ENCODE data around the gene STX4. TPM values are rescaled to one million over a fixed set of nuclear protein-coding genes. Genes with fewer than 3 reads are reported as not detected.
"Not testable (repeated sequence)": the region's sequence is repeated elsewhere in the genome, so short reads cannot be mapped to it uniquely, and the experiment has no call there.

Gene STX4
- total RNA-seq, 4 donors from 2014 or later = 50.7 to 69.3 (median 63.9) TPM

DNA sequence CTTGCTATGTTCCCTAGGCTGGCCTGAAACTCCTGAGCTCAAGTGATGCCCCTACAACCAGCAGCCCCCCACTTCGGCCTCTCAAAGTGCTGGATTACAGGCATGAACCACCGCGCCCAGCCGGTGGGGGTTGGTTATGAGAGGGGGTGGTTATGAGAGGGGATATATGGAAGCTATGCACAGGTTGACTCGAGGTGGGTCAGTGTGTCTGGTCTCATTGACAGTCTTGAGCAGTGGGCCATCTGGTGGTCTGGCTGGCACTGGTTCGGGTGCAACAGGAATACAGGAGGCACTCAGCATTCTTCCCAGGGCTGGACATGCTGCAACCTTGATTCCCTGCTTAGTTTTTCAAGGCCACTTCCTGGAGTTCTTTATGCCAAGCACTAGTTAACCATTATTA lies 17.3 kb upstream of the STX4 start:
- no peaks in the 10 kb centered on the region for H3K9me3 ChIP-seq
- no peak overlapping the region for H3K27ac ChIP-seq
- TF ChIP-seq POLR2A (IDR thresholded peaks at IDR 0.05) = no peak
- no peak for TF ChIP-seq CTCF (IDR thresholded peaks at IDR 0.05)
- TF ChIP-seq EP300 (IDR thresholded peaks at IDR 0.05) = no peak
- peaks cover 0 to under 1% (median 0%) of the 10 kb centered on the region in 4 donors for H3K4me1 ChIP-seq
- DNase-seq (ENCODE audit: low spot score in 2 of 2) = no peak
- peaks cover 0 to 20% of the 10 kb centered on the region in 2 donors for H3K27me3 ChIP-seq
- 64 to 76% methylated on average over 6 of the region's 6 CpGs for WGBS, 2 donors
- no peaks in the 10 kb centered on the region for H3K36me3 ChIP-seq
- H3K4me3 ChIP-seq = no peak overlapping the region

GRCh38 chr16:31017756-31018155 lies 15.6 kb upstream of the STX4 start:
- not testable (repeated sequence) for H3K4me1 ChIP-seq; DNase-seq (ENCODE audit: low spot score in 2 of 2)
- WGBS, 2 donors = 91 to 92% methylated on average over 10 of the region's 10 CpGs

DNA sequence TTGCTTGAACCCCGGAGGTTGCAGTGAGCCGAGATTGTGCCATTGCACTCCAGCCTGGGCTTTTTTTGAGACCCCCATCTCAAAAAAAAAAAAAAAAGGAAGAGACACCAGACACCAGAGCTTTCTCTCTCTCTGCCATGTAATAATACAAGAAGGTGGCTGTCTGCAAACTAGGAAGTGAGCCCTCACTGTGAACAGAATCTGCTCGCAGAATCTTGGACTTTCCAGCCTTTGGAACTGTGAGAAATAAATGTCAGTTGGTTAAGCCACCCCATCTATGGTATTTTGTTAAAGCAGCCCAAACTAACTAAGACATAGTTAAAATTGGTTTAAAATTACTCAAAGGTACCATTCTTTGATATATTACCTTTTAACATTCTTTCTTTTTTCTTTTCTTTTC lies 12.8 kb upstream of the STX4 start:
- H3K4me1 ChIP-seq = no peaks in the 10 kb centered on the region
- H3K36me3 ChIP-seq = no peaks in the 10 kb centered on the region
- H3K27me3 ChIP-seq = no peaks in the 10 kb centered on the region
- 92 to 94% methylated on average over 3 of the region's 3 CpGs for WGBS, 2 donors
- TF ChIP-seq EP300 (IDR thresholded peaks at IDR 0.05) (no peak), POLR2A (IDR thresholded peaks at IDR 0.05) (no peak), CTCF (IDR thresholded peaks at IDR 0.05) (no peak)
- no peak for DNase-seq (ENCODE audit: low spot score in 2 of 2)
- no peak overlapping the region for H3K4me3 ChIP-seq
- H3K9me3 ChIP-seq = no peaks in the 10 kb centered on the region
- H3K27ac ChIP-seq = no peak overlapping the region

More at GRCh38 chr16:31017756-31018155, 15.6 kb upstream of the STX4 start:
- not testable (repeated sequence) for H3K27ac ChIP-seq, H3K4me3 ChIP-seq, H3K27me3 ChIP-seq, H3K9me3 ChIP-seq, H3K36me3 ChIP-seq

GRCh38 chr16:31022544-31023251 lies 10.7 kb upstream of the STX4 start:
- Histone ChIP-seq H3K4me3 (no peak overlapping the region), H3K36me3 (no peaks in the 10 kb centered on the region)
- 83 to 84% methylated on average over 12 of the region's 12 CpGs for WGBS, 2 donors

DNA sequence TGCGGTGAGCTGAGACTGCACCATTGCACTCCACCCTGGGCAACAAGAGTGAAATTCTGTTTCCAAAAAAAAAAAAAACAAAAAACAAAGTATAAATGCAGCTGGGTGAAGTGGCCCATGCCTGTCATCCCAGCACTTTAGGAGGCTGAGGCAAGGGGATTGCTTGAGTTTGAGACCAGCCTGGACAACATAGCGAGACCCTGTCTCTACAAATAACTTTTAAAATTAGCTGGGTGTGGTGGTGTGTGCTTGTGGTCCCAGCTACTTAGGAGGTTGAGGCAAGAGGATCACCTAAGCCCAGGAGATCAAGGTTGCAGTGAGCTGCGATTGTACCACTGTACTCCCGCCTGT lies 10.1 kb upstream of the STX4 start:
- no peak for TF ChIP-seq POLR2A (IDR thresholded peaks at IDR 0.05)
- TF ChIP-seq EP300 (IDR thresholded peaks at IDR 0.05) = no peak
- no peak for TF ChIP-seq CTCF (IDR thresholded peaks at IDR 0.05)
- Histone ChIP-seq H3K36me3 (no peaks in the 10 kb centered on the region), H3K4me3 (no peak overlapping the region), H3K9me3 (no peaks in the 10 kb centered on the region), H3K27me3 (no peaks in the 10 kb centered on the region), H3K4me1 (no peaks in the 10 kb centered on the region), H3K27ac (no peak overlapping the region)
- no peak for DNase-seq (ENCODE audit: low spot score in 2 of 2)
- 92 to 95% methylated on average over 4 of the region's 4 CpGs for WGBS, 2 donors

More at GRCh38 chr16:31022544-31023251, 10.7 kb upstream of the STX4 start:
- DNase-seq (ENCODE audit: low spot score in 2 of 2) = no peak
- H3K27ac ChIP-seq = no peak overlapping the region
- H3K27me3 ChIP-seq = no peaks in the 10 kb centered on the region
- TF ChIP-seq EP300 (IDR thresholded peaks at IDR 0.05) (no peak), POLR2A (IDR thresholded peaks at IDR 0.05) (no peak), CTCF (IDR thresholded peaks at IDR 0.05) (no peak)
- H3K9me3 ChIP-seq = no peaks in the 10 kb centered on the region
- H3K4me1 ChIP-seq = no peaks in the 10 kb centered on the region
